Kidney (tissue), 14 donors: ENCODE data around the gene ANKRD63. TPM values are rescaled to one million over a fixed set of nuclear protein-coding genes. Genes with fewer than 3 reads are reported as not detected.
A peak's percentile ranks its signal among the peaks of the same experiment; 100 is the strongest.

Source experiments
- DNase-seq, 5 donors: peaks; one replicate each; pipeline ENCODE4 v3.0.0-alpha.2; 2013 to 2020
- FAIRE-seq: peaks from 2 replicates; lab custom pipeline; 2012; peaks lifted over from hg19 to GRCh38; lab: Jason Lieb, UNC
- H3K27ac ChIP-seq, 2 donors: one replicate each; pipeline ENCODE4 v1.7.0; 2013; ENCODE audit warnings: low read depth in 2 of 2, low read length in 2 of 2, inconsistent platforms in 1 of 2
- H3K27me3 ChIP-seq: one replicate; pipeline ENCODE4 v1.7.1; 2013; ENCODE audit warnings: low read length, inconsistent platforms; ENCODE audit not compliant: control insufficient read depth, insufficient read depth
- H3K36me3 ChIP-seq, 3 donors: one replicate each; pipeline versions ENCODE4 v1.7.0 to v1.7.1; 2013; ENCODE audit warnings: low read length in 3 of 3, control low read depth in 1 of 3, inconsistent platforms in 1 of 3; ENCODE audit not compliant: insufficient read depth in 3 of 3, control insufficient read depth in 2 of 3
- H3K4me1 ChIP-seq, 3 donors: one replicate each; pipeline versions ENCODE4 v1.7.0 to v1.7.1; 2013; ENCODE audit warnings: low read length in 3 of 3, inconsistent platforms in 1 of 3, low read depth in 1 of 3; ENCODE audit not compliant: control insufficient read depth in 2 of 3, insufficient read depth in 2 of 3
- H3K4me3 ChIP-seq, 3 donors: one replicate each; pipeline versions ENCODE4 v1.7.0 to v1.8.1; 2013; ENCODE audit warnings: low read length in 3 of 3, control low read depth in 1 of 3, inconsistent platforms in 1 of 3
- H3K9ac ChIP-seq, 3 donors: one replicate each; pipeline versions ENCODE4 v1.7.0 to v1.7.1; 2013; ENCODE audit warnings: low read length in 3 of 3, control low read depth in 1 of 3, inconsistent platforms in 1 of 3
- H3K9me3 ChIP-seq, 3 donors: one replicate each; pipeline versions ENCODE4 v1.7.0 to v1.7.1; 2013; ENCODE audit warnings: low read length in 3 of 3, control low read depth in 1 of 3, inconsistent platforms in 1 of 3; ENCODE audit not compliant: control insufficient read depth in 2 of 3, insufficient read depth in 1 of 3
- intact Hi-C: fragments of 100-400 bp; cut with DNase I; formaldehyde crosslinking; loops from one replicate; pipeline ENCODE4 v1.11.1; 2022
- polyA plus RNA-seq: library from polyadenylated mRNA; stranded (reverse); fragments of 350-450 nt; fragmentation: Illumina TruSeq; extraction: RNeasy Lipid Tissue Mini Kit (QIAGEN cat#74804); gene quantifications from one replicate; pipeline ENCODE4 v1.2.3, GENCODE V29; 2014; ENCODE audit warnings: low read depth, low replicate concordance; ENCODE audit not compliant: insufficient read depth
- total RNA-seq: library from RNA; stranded (reverse); fragmentation: NEBNext Ultra II Directional; extraction: Animal tissue kit (Norgen Biotek cat#: 25700); gene quantifications from one replicate; pipeline ENCODE4 v1.2.1, GENCODE V29; 2021
- TF ChIP-seq, protein P1 (sequence below): IDR thresholded peaks from 3 replicates; pipeline ENCODE4 v1.5.1; 2012; ENCODE audit warnings: mild to moderate bottlenecking, moderate library complexity, borderline replicate concordance; ENCODE audit not compliant: insufficient read depth; ENCODE audit errors: extremely low read depth
- donor health status: control.
- donor health status: control.
- donor health status: control.
- donor health status: control.
- donor health status: control.
- donor health status: DM: yes; HTN: yes; CAD: no.
- donor health status: Normal renal cell carcinoma (clear cell type).

The ANKRD63 gene
- total and polyA plus RNA-seq, 2 donors from 2014 or later: not detected

GRCh38 chr15:40279437-40280141 is 3.3 kb downstream of the ANKRD63 start:
- Histone ChIP-seq H3K27me3 (peaks cover 27% of the 10 kb centered on the region), H3K9ac (no peak overlapping the region), H3K27ac (no peak overlapping the region), H3K4me3 (no peak overlapping the region), H3K9me3 (no peaks in the 10 kb centered on the region), H3K36me3 (no peaks in the 10 kb centered on the region), H3K4me1 (peaks cover 0 to 11% (median 0%) of the 10 kb centered on the region in 3 donors)
- FAIRE-seq (no peak), DNase-seq (peak in 4 of 5 donors; percentile 77 to 87 (median 79))
- TF ChIP-seq, protein P1, sequence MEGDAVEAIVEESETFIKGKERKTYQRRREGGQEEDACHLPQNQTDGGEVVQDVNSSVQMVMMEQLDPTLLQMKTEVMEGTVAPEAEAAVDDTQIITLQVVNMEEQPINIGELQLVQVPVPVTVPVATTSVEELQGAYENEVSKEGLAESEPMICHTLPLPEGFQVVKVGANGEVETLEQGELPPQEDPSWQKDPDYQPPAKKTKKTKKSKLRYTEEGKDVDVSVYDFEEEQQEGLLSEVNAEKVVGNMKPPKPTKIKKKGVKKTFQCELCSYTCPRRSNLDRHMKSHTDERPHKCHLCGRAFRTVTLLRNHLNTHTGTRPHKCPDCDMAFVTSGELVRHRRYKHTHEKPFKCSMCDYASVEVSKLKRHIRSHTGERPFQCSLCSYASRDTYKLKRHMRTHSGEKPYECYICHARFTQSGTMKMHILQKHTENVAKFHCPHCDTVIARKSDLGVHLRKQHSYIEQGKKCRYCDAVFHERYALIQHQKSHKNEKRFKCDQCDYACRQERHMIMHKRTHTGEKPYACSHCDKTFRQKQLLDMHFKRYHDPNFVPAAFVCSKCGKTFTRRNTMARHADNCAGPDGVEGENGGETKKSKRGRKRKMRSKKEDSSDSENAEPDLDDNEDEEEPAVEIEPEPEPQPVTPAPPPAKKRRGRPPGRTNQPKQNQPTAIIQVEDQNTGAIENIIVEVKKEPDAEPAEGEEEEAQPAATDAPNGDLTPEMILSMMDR: peak; percentile 99
- intact Hi-C loops: loop anchor here (10.0 kb wide), 1 partner anchor 145 kb away; no protein-coding TSS in a partner anchor

DNA sequence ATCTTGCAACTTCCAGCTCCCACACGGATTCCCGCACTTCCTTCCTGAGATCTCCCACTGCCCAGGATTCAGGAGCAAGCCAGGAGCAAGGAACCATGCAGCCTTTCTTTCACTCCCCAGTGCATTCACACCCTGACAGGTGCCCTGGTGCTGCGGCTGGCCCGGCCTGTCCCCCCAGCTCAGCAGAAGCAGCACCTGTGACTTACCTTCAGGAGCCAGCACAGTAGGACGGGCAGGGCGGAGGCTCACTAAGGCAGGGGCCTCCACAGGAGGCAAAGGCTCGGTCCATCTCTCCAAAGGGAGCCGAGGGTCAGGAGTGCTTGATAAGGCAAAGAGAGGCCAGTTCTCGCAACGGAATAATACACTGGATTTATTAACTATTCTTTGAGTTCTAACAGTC is 4.8 kb downstream of the ANKRD63 start:
- no peak for FAIRE-seq
- no peak overlapping the region for H3K9ac ChIP-seq
- H3K4me1 ChIP-seq: peaks cover 0 to 11% (median 0%) of the 10 kb centered on the region in 3 donors
- TF ChIP-seq, protein P1: no peak
- no peak overlapping the region for H3K4me3 ChIP-seq
- H3K9me3 ChIP-seq: no peaks in the 10 kb centered on the region
- no peak for DNase-seq
- no peaks in the 10 kb centered on the region for H3K36me3 ChIP-seq
- H3K27me3 ChIP-seq: peaks cover 18% of the 10 kb centered on the region
- intact Hi-C loops: loop anchor here (10.0 kb wide), 1 partner anchor 147 kb away; no protein-coding TSS in a partner anchor
- no peak overlapping the region for H3K27ac ChIP-seq

GRCh38 chr15:40277471-40277870 is 5.4 kb downstream of the ANKRD63 start:
- FAIRE-seq (no peak), DNase-seq (no peak)
- H3K27ac ChIP-seq: no peak overlapping the region
- no peak overlapping the region for H3K4me3 ChIP-seq
- no peaks in the 10 kb centered on the region for H3K9me3 ChIP-seq
- H3K27me3 ChIP-seq: peaks cover 18% of the 10 kb centered on the region
- TF ChIP-seq, protein P1: no peak
- no peaks in the 10 kb centered on the region for H3K36me3 ChIP-seq
- intact Hi-C loops: loop anchor here (10.0 kb wide), 1 partner anchor 147 kb away; no protein-coding TSS in a partner anchor
- no peak overlapping the region for H3K9ac ChIP-seq
- peaks cover 0 to 9% (median 0%) of the 10 kb centered on the region in 3 donors for H3K4me1 ChIP-seq
